ENCODE measurements around the gene ODC1.
"Not testable (repeated sequence)": the region's sequence is repeated elsewhere in the genome, so short reads cannot be mapped to it uniquely, and the experiment has no call there.

The ODC1 gene

DNA sequence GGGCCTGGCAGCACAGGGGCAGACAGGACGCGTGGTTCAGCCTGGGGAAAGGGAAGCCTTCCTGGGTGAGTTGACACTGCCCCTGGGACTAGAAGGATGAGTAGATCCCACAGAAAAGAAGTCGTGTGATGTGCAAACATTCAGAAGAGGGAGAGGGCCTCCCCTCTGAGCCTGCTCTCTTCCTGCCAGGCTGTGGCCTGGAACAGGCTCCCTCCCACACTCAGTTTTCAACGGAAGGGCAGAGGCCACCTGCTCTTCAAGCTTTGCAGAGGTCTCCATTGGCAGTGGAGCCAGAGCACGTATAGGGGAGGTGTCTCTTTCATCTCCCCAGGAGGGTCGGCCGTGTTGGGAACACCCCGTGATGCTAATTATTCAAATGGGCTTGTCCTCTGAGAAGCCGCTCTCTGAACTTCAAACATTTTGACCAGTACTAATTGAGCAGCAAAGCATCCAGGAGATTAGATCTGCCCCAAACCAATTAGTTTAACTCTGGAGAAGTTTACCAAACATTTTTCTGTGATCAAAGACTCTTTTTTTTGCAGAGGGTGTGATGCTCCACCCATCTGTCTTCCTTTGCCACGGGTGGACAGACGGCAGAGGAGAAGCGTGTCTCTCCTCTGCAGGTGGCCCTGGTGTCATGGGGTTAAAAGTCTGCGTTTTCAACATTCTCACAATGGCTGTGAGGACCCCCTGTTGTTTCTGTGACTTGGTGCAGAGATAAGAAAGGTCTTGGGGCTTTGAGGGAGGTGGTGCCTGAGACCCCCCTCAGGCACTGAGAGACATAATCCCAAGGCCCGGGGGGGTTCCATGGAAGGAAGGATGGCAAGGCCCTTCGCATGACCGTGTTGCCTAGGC is 29.5 kb upstream of the ODC1 start:
- DNase-seq, result no peak

DNA sequence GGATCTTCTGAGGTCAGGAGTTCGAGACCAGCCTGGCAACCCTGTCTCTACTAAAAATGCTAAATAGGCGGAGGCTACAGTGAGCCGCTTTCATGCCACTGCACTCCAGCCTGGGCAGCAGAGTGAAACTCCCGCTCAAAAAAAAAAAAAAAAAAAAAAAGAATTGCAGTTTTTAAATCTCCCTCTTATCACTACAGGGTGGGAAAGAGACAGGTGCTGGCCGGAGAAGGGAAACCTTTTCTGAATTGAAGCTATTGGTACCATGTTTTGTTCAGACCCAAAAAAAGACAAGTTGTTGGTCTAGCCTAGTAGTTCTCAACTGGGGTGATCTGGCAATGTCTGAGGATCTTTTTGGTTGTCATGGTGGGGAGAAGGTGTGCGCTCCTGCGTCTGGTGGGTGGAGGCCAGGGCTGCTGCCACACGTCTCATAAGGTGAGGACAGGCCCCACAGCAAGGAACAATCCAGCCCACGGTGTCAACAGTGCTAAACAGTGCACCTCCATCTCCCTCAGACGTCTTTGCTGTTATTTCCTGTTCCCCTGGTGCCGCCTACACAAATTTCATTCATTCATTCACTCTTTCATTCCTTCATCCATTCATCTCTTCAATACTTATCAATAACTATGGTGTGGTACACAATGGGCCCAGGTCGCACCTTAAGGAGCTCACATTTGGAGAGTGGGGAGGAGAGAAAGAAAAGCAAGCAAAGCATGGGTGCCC is 28.8 kb upstream of the ODC1 start:
- no peak for DNase-seq

DNA sequence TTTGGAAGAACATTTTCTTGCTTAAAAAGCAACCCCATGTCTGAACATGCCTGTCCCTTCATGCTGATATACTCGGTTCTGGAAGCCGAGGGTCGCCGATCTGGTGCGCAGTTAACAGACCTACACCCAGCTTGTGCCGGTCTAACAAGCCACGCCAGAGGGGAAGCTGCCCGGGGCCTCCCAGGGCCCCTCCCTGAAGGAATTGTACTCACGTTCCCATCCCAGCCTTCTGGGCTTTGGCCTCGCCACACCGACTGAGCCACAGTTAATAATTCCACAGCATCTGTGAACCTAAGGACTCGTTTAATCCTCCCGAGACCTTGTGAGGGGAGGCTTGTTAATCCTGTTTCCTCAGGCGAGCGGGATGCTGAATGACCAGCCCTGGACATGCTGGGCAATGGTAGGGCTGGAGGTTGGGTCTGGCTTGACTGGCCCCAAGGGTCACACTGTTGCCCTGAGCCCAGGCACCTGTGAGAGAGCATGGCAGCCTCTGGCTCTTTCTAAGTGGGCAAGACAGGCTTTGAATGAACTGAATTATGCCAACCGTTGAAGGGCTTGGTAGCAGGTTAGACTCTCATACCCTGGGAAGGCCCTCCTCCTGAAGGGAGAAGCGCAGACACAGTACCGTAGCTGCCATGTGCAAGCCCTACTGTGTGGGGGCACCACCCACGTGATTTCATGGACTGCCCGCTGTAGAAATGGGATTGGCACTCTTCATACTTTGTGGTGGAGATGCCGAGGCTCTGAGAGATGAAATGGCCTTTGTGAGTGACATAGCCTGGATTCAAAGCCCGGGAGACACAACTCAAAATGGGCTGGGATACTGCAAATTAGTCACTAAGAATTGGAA is 27.9 kb upstream of the ODC1 start:
- DNase-seq, result no peak

DNA sequence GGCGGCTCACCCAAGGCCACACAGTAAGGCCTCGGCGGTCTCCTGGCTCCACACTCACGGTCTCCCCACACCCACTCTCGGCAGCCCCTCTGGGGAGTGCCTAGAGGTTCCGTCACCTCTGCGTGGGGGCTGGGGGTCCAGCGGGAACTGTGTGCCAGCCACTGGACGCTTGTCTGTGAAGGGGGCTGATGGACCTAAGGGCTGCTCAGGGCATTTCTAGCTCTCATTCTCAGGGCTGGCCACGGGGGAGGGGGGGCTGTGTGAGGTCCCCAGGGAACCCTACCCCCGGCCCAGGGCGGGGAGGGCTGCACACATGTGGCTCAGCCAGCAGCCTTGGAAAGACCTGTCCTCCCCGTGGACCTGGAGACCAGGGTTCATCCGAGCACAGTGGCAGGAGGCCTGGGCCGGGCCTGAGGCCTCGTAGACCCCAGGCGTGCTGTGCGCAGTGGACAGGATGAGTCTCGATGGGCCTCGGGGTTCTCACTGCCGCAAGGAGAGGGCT is 27.1 kb upstream of the ODC1 start:
- no peak for DNase-seq

DNA sequence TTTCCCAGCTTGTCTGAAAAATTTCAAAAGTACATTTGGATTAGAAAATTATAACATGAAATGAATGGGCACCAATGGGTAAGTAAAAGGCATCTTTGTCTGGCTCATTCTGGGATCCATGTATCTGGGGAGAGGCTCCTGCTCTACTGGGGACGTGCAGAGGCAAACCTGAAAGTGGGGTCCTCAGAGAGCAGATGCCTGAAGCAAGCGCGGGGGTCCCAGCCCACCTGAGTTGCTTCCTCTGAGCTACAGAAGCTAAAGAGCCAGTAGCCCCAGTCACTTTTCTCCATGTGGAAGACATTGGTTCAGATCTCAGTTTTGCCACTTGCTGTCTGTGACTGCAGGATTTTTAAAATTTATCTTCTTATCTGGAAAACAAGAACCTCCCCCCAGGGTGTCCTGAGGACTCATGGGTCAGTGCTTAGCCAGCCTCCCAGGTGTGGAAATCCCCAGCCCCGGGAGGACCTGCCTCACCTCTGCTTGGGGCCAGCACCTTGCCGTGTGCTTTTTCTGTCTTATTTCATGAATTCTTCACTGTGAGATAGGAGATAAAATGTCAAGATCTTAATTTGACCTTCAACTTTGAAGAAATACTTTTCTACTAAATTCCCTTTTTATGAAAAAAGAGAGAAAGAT is 25.1 kb upstream of the ODC1 start:
- no peak for DNase-seq

DNA sequence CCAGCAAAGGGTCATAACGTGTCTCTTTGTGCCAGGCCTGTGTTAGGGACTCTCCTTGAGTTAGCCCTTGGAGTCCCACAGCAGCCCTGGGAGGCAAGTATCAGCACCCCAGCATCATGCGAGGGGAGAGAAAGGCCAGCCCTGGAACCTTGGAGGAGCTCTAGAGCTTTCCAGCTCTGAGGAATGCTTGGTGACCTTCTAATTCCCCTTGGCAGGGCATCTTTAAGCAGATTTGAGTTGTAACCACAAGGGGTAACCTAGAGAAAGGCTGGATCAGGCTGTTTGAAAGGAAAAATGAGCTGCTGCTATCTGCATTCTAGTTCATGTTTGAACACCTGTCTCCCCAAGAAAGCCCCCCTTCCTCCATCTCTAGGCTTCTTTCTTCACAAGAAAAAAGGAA is 23.8 kb upstream of the ODC1 start:
- no peak for DNase-seq

DNA sequence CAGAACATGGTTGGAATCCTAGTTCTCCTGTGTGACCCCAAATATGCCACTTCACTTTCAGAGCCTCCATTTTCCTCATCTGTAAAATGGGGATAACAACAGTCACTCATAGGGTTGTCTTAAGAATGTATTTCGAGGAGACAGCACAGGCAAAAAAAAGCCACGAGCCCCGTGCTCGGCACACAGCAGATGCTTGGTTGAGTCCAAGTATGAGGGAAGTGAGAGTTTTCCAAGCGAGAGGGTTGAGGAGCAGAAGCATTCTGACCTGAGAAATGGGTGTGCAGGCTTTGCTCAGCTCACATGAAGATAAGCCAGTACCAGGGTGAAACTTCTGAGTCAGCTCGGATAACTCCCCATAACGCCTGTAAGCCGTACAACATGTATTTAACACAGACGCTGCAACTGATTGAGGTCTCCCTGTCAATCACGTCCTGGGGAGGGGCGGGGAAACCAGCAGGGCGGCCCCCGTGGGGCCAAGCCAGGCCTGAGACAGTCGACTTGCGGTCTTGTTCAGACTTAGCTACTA is 23.0 kb upstream of the ODC1 start:
- DNase-seq, result no peak

DNA sequence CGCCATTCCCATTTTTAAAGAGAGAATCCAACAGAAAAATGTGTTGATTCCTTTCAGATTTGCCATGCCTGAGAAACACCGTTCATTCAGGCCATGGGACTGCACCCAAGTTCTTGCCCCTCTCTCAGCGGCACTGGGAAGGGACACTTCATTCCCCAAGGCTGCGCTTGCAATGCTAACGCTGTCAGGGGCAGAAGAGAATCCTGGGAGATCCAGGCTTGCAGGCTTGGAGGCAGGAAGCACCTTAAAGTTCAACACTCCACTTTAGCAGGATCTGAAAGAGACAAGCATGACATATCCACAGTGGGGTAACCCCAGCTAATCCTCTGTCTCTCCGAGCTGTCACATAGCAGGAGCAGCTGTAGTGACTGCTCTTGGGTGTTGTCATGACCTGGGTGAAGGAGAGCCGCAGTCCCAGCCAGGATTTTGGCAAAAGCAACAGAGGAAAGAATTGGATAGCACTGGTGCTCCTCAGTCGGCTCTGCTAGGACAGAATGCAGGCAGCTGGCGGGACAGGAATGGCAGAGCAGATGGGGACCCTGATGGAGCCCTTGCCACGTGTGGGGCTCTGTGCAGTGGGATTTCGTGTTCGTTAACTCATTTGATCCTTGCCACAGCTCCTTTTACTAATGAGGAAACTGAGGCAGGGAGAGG is 22.0 kb upstream of the ODC1 start:
- DNase-seq, result no peak

DNA sequence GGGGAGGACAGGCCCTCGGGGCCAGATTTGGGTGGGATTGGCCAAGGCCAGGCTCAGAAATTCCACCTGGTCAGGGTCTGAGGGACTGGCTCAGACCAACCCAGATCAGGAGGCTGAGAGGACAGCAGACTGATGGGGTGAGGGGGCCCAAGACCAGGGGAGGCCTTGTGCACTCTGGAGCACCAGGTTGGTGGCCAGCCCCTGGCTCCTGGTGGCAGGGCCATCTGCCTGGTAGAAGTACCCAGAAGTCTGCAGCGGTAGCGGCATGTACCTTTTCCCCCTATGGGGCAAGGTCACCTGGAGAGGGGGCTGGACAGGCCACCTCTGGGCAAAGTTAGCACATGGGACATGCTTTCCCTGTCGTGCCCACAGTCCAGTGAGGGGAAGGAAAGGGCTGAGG is 21.2 kb upstream of the ODC1 start:
- DNase-seq, result no peak

DNA sequence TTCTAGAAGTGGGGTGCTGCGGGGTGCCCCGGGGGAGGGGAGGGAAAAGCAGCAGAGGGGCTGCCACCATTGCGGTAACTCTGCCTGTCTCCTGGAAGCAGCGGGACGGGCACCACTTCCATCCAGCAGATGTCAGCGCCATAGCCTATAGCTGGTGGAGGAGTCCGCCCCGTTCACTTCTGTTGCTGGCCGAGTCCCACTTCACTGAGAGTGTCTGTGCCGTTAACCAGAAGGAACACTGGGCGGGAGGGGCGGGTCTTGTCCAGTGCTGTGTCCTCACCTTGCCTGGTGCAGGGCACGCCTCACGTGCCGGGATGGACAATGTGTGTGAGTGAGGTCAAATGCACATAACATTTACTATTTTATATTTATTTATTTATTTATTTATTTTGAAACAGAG is 19.3 kb upstream of the ODC1 start:
- DNase-seq, result no peak

DNA sequence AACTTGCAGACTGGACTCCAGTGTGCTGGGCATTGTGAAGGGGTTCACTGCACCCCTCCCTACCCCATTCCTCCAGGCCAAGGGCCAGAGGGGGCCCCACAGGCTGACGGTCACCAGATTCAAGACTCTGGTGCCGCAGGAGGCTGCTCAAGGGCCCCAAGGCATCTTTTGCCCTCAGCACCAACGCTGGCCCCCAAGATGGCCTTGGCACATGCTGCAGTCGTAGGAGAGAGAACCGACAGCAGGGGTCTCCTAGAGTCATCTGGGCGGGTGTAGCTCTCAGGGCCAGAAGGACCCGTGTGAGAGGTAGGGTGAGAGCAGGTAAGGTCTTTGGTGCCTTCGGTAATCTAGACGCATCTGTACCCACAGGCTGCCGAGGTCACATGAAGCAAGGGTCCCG is 18.7 kb upstream of the ODC1 start:
- no peak for DNase-seq

DNA sequence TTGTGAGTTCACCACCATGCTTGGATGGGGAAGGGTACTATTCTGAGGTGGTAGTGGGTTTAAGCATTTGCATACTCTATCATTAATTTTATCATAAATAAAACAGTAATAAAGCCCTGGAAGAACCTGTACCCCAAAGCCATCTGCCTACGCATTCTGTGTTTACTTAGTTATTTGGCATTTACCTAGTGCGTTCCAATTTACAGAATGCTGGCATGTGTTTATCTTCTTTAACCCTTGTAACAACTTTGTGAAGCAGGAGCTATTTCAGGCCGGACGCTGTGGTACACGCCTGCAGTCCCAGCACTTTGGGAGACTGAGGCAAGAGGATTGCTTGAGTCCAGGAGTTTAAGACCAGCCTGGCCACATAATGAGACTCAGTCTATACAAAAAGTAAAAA is 17.8 kb upstream of the ODC1 start:
- no peak for DNase-seq

DNA sequence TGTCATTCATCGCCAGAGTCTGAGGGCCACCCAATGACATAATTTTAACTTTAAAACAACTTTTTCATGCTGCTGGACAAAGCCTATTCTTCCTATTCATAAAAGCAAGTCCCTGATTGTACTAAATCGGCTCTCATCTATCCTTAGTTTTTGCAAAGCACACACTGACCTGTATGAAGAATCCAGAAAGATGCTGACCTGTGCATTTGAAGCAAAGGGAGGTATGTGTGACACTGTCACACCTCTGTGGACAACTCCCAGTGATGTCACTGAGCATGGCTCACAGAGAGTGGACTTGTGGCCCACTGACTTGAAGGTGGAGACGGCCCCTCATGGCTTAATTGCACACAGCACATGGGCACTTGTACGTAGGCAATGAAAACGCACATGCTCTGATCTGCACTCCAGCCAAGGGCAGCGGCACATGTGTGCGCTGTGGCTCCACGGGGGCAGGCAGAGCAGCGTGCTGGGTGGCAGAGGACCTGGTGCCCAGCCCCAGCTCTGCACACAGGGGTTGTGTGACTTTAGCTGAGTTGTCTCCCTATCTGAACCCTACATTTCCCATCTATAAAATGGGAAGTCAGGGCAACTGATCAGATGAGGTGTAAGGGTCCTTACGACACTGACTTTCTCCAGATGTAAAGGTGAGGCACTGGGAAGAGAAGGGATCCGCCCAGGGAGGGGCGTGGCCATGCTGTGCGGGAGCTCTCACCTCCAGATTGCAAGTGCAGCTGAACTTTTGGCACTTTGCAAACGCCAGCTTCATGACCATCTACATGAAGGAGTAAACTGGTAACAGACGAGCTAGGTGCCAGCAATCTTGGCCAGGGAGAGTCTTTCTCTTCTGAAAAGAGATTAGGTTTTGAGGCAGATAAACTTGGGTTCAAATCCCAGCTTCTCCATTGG is 14.3 kb upstream of the ODC1 start:
- no peak for DNase-seq

DNA sequence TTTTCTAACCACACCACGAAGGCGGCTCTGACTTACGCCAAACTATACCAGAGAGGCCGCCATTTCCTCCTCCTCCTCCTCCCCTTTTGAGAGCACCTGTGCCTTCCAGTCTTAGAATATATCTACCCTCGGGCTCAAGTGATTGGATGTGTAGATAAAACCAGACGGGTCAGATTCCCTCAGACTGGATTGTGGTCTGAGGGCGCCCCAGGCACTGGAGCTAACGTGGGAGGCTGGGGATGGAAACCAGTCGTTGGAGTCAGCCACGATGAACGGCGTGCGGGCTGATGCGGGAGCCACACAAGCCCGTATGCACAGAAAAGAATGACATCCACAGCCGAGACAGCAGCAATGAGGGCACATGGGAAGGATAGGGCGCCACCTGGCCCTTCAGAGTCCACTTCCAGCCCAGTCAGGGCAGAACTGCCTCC is 12.3 kb upstream of the ODC1 start:
- no peak for DNase-seq

DNA sequence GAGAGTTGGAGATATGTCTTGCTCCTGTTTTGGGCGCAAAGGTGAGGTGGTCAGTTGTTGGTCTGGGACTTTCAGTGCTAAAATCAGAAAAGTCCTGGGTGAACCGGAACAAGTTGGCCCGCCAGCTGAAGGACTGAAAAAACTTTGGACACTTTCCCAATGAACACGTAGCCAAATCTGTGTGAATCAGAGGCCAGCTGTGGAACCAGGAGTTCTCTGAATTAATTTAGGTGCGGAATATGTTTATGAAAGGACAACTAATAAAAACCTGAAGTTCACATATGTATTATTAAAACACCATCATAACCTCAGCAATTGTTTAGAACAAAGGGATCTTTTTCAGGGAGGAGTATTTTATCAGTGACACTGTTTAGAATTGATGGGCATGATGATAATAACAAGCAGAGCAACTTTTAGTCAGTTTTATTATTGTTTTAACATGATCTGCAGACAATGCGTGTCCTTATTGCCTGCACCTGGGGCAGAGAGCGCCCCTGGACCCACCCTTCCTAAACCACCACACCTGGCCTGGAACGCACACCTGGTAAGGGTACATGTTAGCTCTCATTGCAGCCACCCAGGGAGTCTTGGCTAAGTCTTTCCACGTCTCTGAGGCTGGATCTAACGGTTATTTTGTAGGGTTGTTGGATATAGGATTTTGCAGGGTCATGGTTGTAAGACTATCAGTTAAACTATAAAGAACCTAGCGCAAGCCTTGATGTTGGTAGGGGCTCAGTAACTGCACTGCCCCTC is 9.9 kb upstream of the ODC1 start:
- no peak for DNase-seq

DNA sequence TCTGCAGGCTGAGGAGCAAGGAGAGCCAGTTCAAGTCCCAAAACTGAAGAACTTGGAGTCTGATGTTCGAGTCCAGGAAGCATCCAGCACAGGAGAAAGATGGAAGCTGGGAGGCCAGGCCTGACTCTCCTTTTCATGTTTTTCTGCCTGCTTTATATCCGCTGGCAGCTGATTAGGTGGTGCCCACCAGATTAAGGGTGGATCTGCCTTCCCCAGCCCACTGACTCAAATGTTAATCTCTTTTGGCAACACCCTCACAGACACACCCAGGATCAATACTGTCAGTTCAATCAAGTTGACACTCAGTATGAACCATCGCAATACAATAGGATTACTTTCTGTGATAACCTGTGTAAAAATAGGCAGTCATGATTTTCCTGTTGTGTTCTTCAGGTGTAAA is 9.1 kb upstream of the ODC1 start:
- not testable (repeated sequence) for DNase-seq

DNA sequence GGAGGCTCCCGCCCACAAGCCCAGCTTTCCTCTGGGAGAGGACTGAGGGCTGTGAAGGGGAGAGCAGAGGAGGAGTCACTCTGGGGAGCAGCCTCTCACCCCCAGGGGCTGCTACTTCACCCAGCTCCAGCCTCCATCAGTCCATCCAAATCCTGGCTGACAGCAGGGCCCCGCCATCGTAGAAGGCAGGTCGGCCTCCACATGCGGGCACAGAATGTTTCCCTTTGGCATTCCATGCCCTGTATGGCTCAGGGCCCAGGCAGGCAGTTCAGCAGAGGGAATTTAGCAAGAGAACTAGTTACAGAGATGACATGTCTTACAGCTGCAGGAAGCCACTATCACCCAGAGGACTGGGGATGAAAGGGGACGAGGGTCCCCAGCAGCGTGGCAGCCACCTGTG is 6.4 kb upstream of the ODC1 start:
- DNase-seq, result no peak

DNA sequence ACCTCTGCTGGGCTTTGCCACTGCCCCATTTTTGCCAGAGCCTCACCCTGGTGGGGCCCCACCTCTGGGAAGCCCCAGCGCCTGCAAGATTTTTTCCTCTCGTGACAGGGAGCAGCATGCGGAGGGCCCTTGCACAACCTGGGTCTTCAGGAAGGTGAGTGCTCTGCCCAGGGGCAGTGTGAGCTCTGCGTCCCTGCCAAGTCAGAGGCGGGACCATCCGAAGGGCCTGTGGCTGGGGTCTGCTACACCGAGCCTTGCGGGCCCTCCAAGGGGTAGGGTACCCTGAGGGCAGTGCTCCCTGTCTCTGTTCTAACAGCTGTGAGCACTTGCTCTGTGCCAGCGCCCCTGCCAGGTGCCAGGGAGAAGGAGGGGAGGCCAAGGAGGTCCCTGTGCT is 5.8 kb upstream of the ODC1 start:
- no peak for DNase-seq

DNA sequence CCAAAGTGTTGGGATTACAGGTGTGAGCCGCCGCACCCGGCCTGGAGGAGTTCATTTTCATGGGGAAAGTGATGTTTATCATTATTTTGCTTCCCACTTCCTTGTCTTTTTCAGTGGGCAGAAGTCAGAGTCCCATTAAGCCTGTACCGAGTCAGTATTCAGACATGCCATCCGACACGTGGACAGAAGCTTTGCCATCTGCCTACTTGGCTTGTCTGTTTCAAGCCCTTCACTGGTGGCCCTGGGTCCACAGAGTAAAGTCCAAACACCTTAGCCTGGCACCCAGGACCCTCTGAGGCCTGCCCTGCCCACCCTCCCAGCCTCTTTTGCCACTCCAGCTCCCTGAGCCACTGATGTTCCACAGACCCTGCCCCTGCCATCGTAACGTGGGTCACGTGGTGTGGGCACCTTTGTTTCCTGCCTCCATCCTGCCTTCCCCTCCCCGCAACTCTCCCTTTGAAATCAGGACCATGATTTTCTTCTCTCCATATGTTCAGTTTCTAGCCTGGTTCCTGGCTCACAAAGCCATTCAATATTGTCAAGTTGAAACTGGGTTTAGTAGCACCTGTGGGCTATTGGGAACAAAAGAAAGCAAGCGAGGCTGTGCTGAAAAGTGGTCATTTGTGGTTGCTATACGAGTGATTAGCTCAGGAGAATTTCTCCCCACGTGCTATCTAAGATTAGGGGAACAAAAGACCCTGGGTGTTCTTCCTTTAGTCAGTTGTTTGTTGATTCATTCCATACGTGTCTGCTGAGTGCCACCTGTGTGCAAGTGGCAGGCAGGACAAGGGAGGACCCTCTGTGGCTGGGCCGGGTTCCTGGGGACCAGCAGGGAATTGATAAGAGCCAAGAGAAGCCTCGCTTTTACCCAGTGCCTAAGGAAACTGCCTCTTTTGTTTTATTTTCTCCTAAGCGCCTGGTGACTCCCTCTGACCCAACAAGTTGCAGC is 5.1 kb upstream of the ODC1 start:
- no peak for DNase-seq

Data from NCI-H187 (cell line).